CD4-positive, alpha-beta T cell (primary cell): ENCODE data around the gene DPM2. TPM values are rescaled to one million over a fixed set of nuclear protein-coding genes. Genes with fewer than 3 reads are reported as not detected.

Source experiments
- ATAC-seq: fragments of 200-7000 bp; cut with Tn5 transposase; one replicate; pipeline ENCODE4 v1.10.0; 2022; ENCODE audit warnings: mild to moderate bottlenecking; ENCODE audit not compliant: poor library complexity
- CTCF ChIA-PET: fragments of 350-600 bp; sonication (Branson Sonifier 250); formaldehyde crosslinking; loops from one replicate; lab custom pipeline; 2021; ENCODE audit warnings: antibody characterized with exemption, inconsistent platforms; lab: Charles Lee
- POLR2A ChIA-PET: fragments of 350-600 bp; sonication (Branson Sonifier 250); formaldehyde crosslinking; loops from one replicate; lab custom pipeline; 2021; ENCODE audit warnings: antibody characterized with exemption, inconsistent platforms; lab: Charles Lee
- DNase-seq, 14 experiments: peaks; one replicate each; pipeline ENCODE4 v3.0.0-alpha.2; 2013 to 2020; ENCODE audit warnings: mixed read lengths in 2 of 14
- H3K27ac ChIP-seq, 2 donors: one replicate each; pipeline versions ENCODE4 v1.5.1 to v1.7.0; 2013; ENCODE audit warnings: low read length in 2 of 2, low read depth in 1 of 2, mild to moderate bottlenecking in 1 of 2
- H3K27me3 ChIP-seq, 2 experiments: 1 replicate in 1 of 2; 2 replicates in 1 of 2; pipeline versions ENCODE4 v1.6.1 to v1.7.0; 2013; ENCODE audit warnings: low read length in 2 of 2, control low read depth in 1 of 2, mild to moderate bottlenecking in 1 of 2, moderate library complexity in 1 of 2; ENCODE audit not compliant: insufficient read depth in 2 of 2, control insufficient read depth in 1 of 2
- H3K36me3 ChIP-seq: one replicate; pipeline ENCODE4 v1.6.1; 2013; ENCODE audit warnings: low read length, control low read depth; ENCODE audit not compliant: insufficient read depth
- H3K4me1 ChIP-seq: one replicate; pipeline ENCODE4 v1.6.1; 2013; ENCODE audit warnings: low read length, control low read depth; ENCODE audit not compliant: insufficient read depth
- H3K4me3 ChIP-seq: one replicate; pipeline ENCODE4 v1.5.1; 2013; ENCODE audit warnings: mild to moderate bottlenecking, low read length, moderate library complexity
- H3K9me3 ChIP-seq, 2 experiments: 1 replicate in 1 of 2; 2 replicates in 1 of 2; pipeline versions ENCODE4 v1.6.1 to v1.7.0; 2013; ENCODE audit warnings: low read length in 2 of 2, mild to moderate bottlenecking in 2 of 2, control low read depth in 1 of 2, moderate library complexity in 1 of 2; ENCODE audit not compliant: control insufficient read depth in 1 of 2, insufficient read depth in 1 of 2
- H3K27ac Mint-ChIP-seq: one replicate; pipeline ENCODE4 v1.8.0; 2020; ENCODE audit warnings: mixed read lengths
- H3K27me3 Mint-ChIP-seq: one replicate; pipeline ENCODE4 v1.8.0; 2021; ENCODE audit warnings: mixed read lengths
- H3K36me3 Mint-ChIP-seq: one replicate; pipeline ENCODE4 v1.8.0; 2021; ENCODE audit warnings: low read depth, mixed read lengths
- H3K4me1 Mint-ChIP-seq: one replicate; pipeline ENCODE4 v1.8.0; 2021; ENCODE audit warnings: low read depth, mixed read lengths
- H3K4me3 Mint-ChIP-seq: one replicate; pipeline ENCODE4 v1.8.0; 2020; ENCODE audit warnings: mild to moderate bottlenecking, mixed read lengths
- H3K9me3 Mint-ChIP-seq: one replicate; pipeline ENCODE4 v1.8.0; 2020; ENCODE audit warnings: mixed read lengths
- CTCF ChIP-seq: fragments of 200-600 bp; IDR thresholded peaks from one replicate; pipeline ENCODE4 v1.8.0; 2022; ENCODE audit warnings: antibody characterized with exemption, mild to moderate bottlenecking
- intact Hi-C, 2 experiments: fragments of 100-400 bp; cut with DNase I in 1 of 2; cut with micrococcal nuclease in 1 of 2; formaldehyde crosslinking; loops; one replicate each; pipeline versions ENCODE4 v1.15.1 to v1.9.0; 2023 to 2025; cut with DNase I, micrococcal nuclease
- total RNA-seq, 174 experiments: library from RNA in 2 of 174; stranded (reverse) in 2 of 174; gene quantifications; one replicate each; pipeline ENCODE4 v1.2.3 and lab custom pipeline; 2021 to 2026

Gene DPM2
- total RNA-seq, 2 experiments from 2014 or later: 41.7 to 47.6 TPM

DNA sequence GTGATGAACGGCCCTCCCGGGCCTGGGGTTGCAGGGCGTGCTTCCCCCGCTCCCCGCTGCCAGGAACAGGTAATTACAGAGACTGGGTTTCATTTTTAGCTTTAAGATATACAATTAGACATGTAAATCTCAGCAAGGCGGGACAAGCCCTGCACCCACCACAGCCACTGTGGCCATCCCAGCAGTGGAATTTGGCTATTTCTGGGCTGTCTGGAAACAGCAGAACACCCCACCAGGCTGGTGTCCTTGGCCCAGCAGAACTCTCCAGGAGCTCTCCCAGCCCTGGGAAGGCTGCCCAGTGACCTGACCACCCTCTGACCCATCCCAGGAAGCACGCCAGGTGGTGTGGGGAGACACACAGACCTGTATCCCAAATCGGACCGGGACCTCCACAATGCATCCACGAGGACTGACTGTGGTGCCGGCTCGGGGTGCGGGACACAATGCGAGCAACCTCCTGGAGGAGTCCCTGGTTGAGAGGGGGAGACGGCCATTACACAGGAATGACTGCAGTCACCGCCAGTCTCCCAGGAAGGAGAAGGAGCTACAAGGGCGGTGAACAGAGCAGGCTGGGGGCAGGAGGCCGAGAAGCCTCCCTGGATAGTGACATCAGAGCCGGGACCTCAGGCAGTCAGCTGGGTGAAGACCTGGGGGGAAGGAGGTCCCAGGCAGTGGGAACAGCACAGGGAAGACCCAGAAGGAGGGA lies 25.9 kb upstream of the DPM2 start:
- TF ChIP-seq CTCF: no peak
- H3K27ac ChIP-seq: peak overlapping the region; percentile 54 to 65
- peaks cover 90% of the 10 kb centered on the region for H3K36me3 Mint-ChIP-seq
- H3K9me3 ChIP-seq: no peaks in the 10 kb centered on the region
- H3K4me1 Mint-ChIP-seq: peaks cover 99% of the 10 kb centered on the region
- H3K4me1 ChIP-seq: peaks cover 93% of the 10 kb centered on the region
- H3K27me3 ChIP-seq: no peaks in the 10 kb centered on the region
- DNase-seq (peak in 1 of 14 experiments; percentile 38), ATAC-seq (peak; percentile 22)
- H3K27ac Mint-ChIP-seq: peak overlapping the region; percentile 97
- no peaks in the 10 kb centered on the region for H3K9me3 Mint-ChIP-seq
- no peaks in the 10 kb centered on the region for H3K27me3 Mint-ChIP-seq
- H3K4me3 ChIP-seq: peak overlapping the region; percentile 4
- ChIA-PET POLR2A (interaction anchor here (1.2 to 34.9 kb wide), 4 partner anchors 9 to 63 kb away, joined by 5 to 1020 read pairs (median 140); partner anchors contain the start of gene EEIG1), CTCF (interaction anchor here (1.2 to 1.7 kb wide), 2 partner anchors 14 to 19 kb away, joined by 3 to 6 read pairs; no protein-coding TSS in a partner anchor)
- peaks cover 44% of the 10 kb centered on the region for H3K36me3 ChIP-seq
- H3K4me3 Mint-ChIP-seq: peak overlapping the region; percentile 82
- intact Hi-C loops: no loop called here

- H3K36me3 ChIP-seq: peaks cover 44% of the 10 kb centered on the region
- peak overlapping the region; percentile 82 for H3K4me3 Mint-ChIP-seq
- peak overlapping the region; percentile 4 for H3K4me3 ChIP-seq
- no peaks in the 10 kb centered on the region for H3K27me3 ChIP-seq
- H3K9me3 Mint-ChIP-seq: no peaks in the 10 kb centered on the region
- peaks cover 87% of the 10 kb centered on the region for H3K36me3 Mint-ChIP-seq
- CTCF ChIA-PET: interaction anchor here (1.2 to 1.7 kb wide), 2 partner anchors 14 to 19 kb away, joined by 3 to 6 read pairs; no protein-coding TSS in a partner anchor
- peaks cover 89% of the 10 kb centered on the region for H3K4me1 ChIP-seq
- POLR2A ChIA-PET: interaction anchor here (1.2 to 34.9 kb wide), 4 partner anchors 9 to 64 kb away, joined by 5 to 1020 read pairs (median 140); partner anchors contain the start of gene EEIG1
- no peak for DNase-seq
- no peak for ATAC-seq
- peaks cover 99% of the 10 kb centered on the region for H3K4me1 Mint-ChIP-seq
- no peaks in the 10 kb centered on the region for H3K9me3 ChIP-seq
- H3K27ac Mint-ChIP-seq: peak overlapping the region; percentile 97
- intact Hi-C loops: no loop called here
- peak overlapping the region; percentile 54 for H3K27ac ChIP-seq
- no peaks in the 10 kb centered on the region for H3K27me3 Mint-ChIP-seq
- TF ChIP-seq CTCF: no peak
Measured at GRCh38 chr9:127963041-127963358, 25.3 kb upstream of the DPM2 start.

GRCh38 chr9:127962278-127962677 lies 24.6 kb upstream of the DPM2 start:
- intact Hi-C loops: no loop called here
- peaks cover 99% of the 10 kb centered on the region for H3K4me1 Mint-ChIP-seq
- H3K4me3 Mint-ChIP-seq: peak overlapping the region; percentile 82
- peaks cover 83% of the 10 kb centered on the region for H3K36me3 Mint-ChIP-seq
- DNase-seq (no peak), ATAC-seq (no peak)
- no peaks in the 10 kb centered on the region for H3K9me3 Mint-ChIP-seq
- H3K27me3 ChIP-seq: no peaks in the 10 kb centered on the region
- peaks cover 44% of the 10 kb centered on the region for H3K36me3 ChIP-seq
- H3K9me3 ChIP-seq: no peaks in the 10 kb centered on the region
- H3K4me1 ChIP-seq: peaks cover 87% of the 10 kb centered on the region
- peak overlapping the region; percentile 97 for H3K27ac Mint-ChIP-seq
- no peaks in the 10 kb centered on the region for H3K27me3 Mint-ChIP-seq
- H3K4me3 ChIP-seq: no peak overlapping the region
- CTCF ChIA-PET: interaction anchor here (1.2 to 1.7 kb wide), 2 partner anchors 13 to 18 kb away, joined by 3 to 6 read pairs; no protein-coding TSS in a partner anchor
- POLR2A ChIA-PET: interaction anchor here (2.0 to 34.9 kb wide), 3 partner anchors 8 to 64 kb away, joined by 9 to 1020 read pairs (median 272); partner anchors contain the start of gene EEIG1
- TF ChIP-seq CTCF: no peak
- H3K27ac ChIP-seq: peak overlapping the region; percentile 54
